Esophagus muscularis mucosa (tissue), 4 donors: ENCODE data around the gene LRRC43.

Source experiments
- EP300 ChIP-seq: sonication (generic); formaldehyde crosslinking; IDR thresholded peaks from one replicate; pipeline ENCODE4 v1.6.1; 2017; ENCODE audit warnings: antibody characterized with exemption
- POLR2A ChIP-seq: fragments of 450-650 bp; IDR thresholded peaks from one replicate; pipeline ENCODE4 v1.6.1; 2017; ENCODE audit warnings: antibody characterized with exemption, moderate library complexity, mild to moderate bottlenecking, low read depth
- TF ChIP-seq, protein P1 (sequence below), 3 experiments: fragments of 200-600 bp in 2 of 3; fragments of 450-650 bp in 1 of 3; sonication (generic) in 2 of 3; IDR thresholded peaks; one replicate each; pipeline ENCODE4 v1.5.1; 2017 to 2019; ENCODE audit warnings: antibody characterized with exemption in 3 of 3, mild to moderate bottlenecking in 2 of 3, moderate library complexity in 1 of 3

GRCh38 chr12:122187466-122187865 lies 4.5 kb downstream of the LRRC43 start:
- TF ChIP-seq EP300 (no peak), POLR2A (no peak)
- TF ChIP-seq, protein P1, sequence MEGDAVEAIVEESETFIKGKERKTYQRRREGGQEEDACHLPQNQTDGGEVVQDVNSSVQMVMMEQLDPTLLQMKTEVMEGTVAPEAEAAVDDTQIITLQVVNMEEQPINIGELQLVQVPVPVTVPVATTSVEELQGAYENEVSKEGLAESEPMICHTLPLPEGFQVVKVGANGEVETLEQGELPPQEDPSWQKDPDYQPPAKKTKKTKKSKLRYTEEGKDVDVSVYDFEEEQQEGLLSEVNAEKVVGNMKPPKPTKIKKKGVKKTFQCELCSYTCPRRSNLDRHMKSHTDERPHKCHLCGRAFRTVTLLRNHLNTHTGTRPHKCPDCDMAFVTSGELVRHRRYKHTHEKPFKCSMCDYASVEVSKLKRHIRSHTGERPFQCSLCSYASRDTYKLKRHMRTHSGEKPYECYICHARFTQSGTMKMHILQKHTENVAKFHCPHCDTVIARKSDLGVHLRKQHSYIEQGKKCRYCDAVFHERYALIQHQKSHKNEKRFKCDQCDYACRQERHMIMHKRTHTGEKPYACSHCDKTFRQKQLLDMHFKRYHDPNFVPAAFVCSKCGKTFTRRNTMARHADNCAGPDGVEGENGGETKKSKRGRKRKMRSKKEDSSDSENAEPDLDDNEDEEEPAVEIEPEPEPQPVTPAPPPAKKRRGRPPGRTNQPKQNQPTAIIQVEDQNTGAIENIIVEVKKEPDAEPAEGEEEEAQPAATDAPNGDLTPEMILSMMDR (IDR thresholded peaks at IDR 0.05): no peak
